Measurements from ENCODE around the gene FUT1. TPM values are rescaled to one million over a fixed set of nuclear protein-coding genes. Genes with fewer than 3 reads are reported as not detected.

FUT1 gene
- total RNA-seq, 1 donor from 2014 or later, result 19.9 TPM

GRCh38 chr19:48713864-48714755 is 38.3 kb downstream of the FUT1 start:
- DNase-seq (peak; percentile 99), ATAC-seq (peak; percentile 96)
- Histone ChIP-seq H3K27me3 (no peaks in the 10 kb centered on the region), H3K4me3 (peak overlapping the region; percentile 77), H3K4me1 (peaks cover 23% of the 10 kb centered on the region), H3K9me3 (no peaks in the 10 kb centered on the region), H3K27ac (peak overlapping the region; percentile 78), H3K36me3 (no peaks in the 10 kb centered on the region)
- intact Hi-C loops (cut with DNase I), result no loop called here
- TF ChIP-seq CTCF (IDR thresholded peaks at IDR 0.05), result no peak

- Histone ChIP-seq H3K4me3 (peak overlapping the region; percentile 77), H3K9me3 (no peaks in the 10 kb centered on the region), H3K27me3 (no peaks in the 10 kb centered on the region), H3K27ac (peak overlapping the region; percentile 11), H3K36me3 (no peaks in the 10 kb centered on the region), H3K4me1 (peaks cover 23% of the 10 kb centered on the region)
- TF ChIP-seq CTCF (IDR thresholded peaks at IDR 0.05), result no peak
- ATAC-seq (no peak), DNase-seq (no peak)
- intact Hi-C loops (cut with DNase I), result no loop called here
Measured at GRCh38 chr19:48713041-48713863, 39.2 kb downstream of the FUT1 start.

- Histone ChIP-seq H3K27ac (no peak overlapping the region), H3K36me3 (no peaks in the 10 kb centered on the region), H3K27me3 (no peaks in the 10 kb centered on the region), H3K4me1 (peaks cover 17% of the 10 kb centered on the region), H3K4me3 (no peak overlapping the region), H3K9me3 (no peaks in the 10 kb centered on the region)
- DNase-seq (no peak), ATAC-seq (no peak)
- TF ChIP-seq CTCF (IDR thresholded peaks at IDR 0.05), result no peak
- intact Hi-C loops (cut with DNase I), result no loop called here
Measured at GRCh38 chr19:48711106-48711662, 41.3 kb downstream of the FUT1 start.

GRCh38 chr19:48708471-48708870 is 44.0 kb downstream of the FUT1 start:
- H3K27me3 ChIP-seq, result no peaks in the 10 kb centered on the region
- H3K27ac ChIP-seq, result no peak overlapping the region
- H3K4me3 ChIP-seq, result no peak overlapping the region
- no peaks in the 10 kb centered on the region for H3K9me3 ChIP-seq
- H3K4me1 ChIP-seq, result peaks cover 6% of the 10 kb centered on the region
- ATAC-seq (no peak), DNase-seq (no peak)
- H3K36me3 ChIP-seq, result no peaks in the 10 kb centered on the region
- intact Hi-C loops (cut with DNase I), result no loop called here
- TF ChIP-seq CTCF (IDR thresholded peaks at IDR 0.05), result no peak

- Histone ChIP-seq H3K4me3 (no peak overlapping the region), H3K27me3 (no peaks in the 10 kb centered on the region)
- ATAC-seq, result no peak
Measured at GRCh38 chr19:48705431-48705830, 47.0 kb downstream of the FUT1 start.

More at GRCh38 chr19:48705431-48705830, 47.0 kb downstream of the FUT1 start:
- no peaks in the 10 kb centered on the region for H3K36me3 ChIP-seq
- H3K4me1 ChIP-seq, result no peaks in the 10 kb centered on the region
- no peak for DNase-seq
- H3K27ac ChIP-seq, result no peak overlapping the region
- intact Hi-C loops (cut with DNase I), result no loop called here
- H3K9me3 ChIP-seq, result no peaks in the 10 kb centered on the region
- no peak for TF ChIP-seq CTCF (IDR thresholded peaks at IDR 0.05)
